GM12878 (cell line): ENCODE data around the gene CCNT2. TPM values are rescaled to one million over a fixed set of nuclear protein-coding genes. Genes with fewer than 3 reads are reported as not detected.

Source experiments
- ATAC-seq: fragments of 200-7000 bp; cut with Tn5 transposase; 3 replicates; pipeline ENCODE4 v1.9.1; 2020; ENCODE audit warnings: mild to moderate bottlenecking, moderate library complexity
- BruUV-seq: library from RNA; stranded (reverse); fragments of 400-500 nt; replicated peaks from 2 replicates; lab custom pipeline; 2021; lab: Mats Ljungman, UMichigan
- CTCF ChIA-PET: fragments of 300-600 bp; sonication (Branson Sonifier 250); formaldehyde crosslinking; extraction: SDS; loops from one replicate; lab custom pipeline; 2021; ENCODE audit warnings: inconsistent platforms; lab: Yijun Ruan, JAX
- POLR2A ChIA-PET: fragments of 350-600 bp; formaldehyde crosslinking; extraction: SDS; loops from one replicate; lab custom pipeline; 2021; ENCODE audit warnings: inconsistent platforms; lab: Charles Lee
- RAD21 ChIA-PET: fragments of 300-600 bp; sonication (Branson Sonifier 250); formaldehyde crosslinking; loops from one replicate; lab custom pipeline; 2023; ENCODE audit warnings: antibody characterized with exemption; ENCODE audit not compliant: unreplicated experiment; lab: Charles Lee
- SMC1A ChIA-PET: fragments of 300-600 bp; sonication (Branson Sonifier 250); formaldehyde crosslinking; loops from one replicate; lab custom pipeline; 2023; ENCODE audit not compliant: unreplicated experiment, uncharacterized antibody; lab: Charles Lee
- DNase-seq: peaks from one replicate; pipeline ENCODE4 v3.0.0-alpha.2; 2011; ENCODE audit warnings: low read depth, low spot score
- FAIRE-seq: peaks from 3 replicates; lab custom pipeline; 2011; peaks lifted over from hg19 to GRCh38; lab: Jason Lieb, UNC
- H2AFZ ChIP-seq: 2 replicates; pipeline ENCODE4 v1.6.0; 2011; ENCODE audit warnings: low read depth, low read length, control low read depth; ENCODE audit not compliant: control insufficient read depth
- H3K27ac ChIP-seq: 2 replicates; pipeline ENCODE4 v1.5.1; 2011; ENCODE audit warnings: control low read depth; ENCODE audit not compliant: control insufficient read depth, insufficient read depth
- H3K27me3 ChIP-seq, 2 experiments: replicated peaks in 1 of 2; 2 replicates each; pipeline versions ENCODE4 v1.6.0 to v1.6.1; 2011; ENCODE audit warnings: low read length in 1 of 2; ENCODE audit not compliant: control insufficient read depth in 2 of 2, insufficient read depth in 2 of 2
- H3K36me3 ChIP-seq, 2 experiments: 2 replicates each; pipeline ENCODE4 v1.5.1; 2011; ENCODE audit warnings: low read length in 1 of 2; ENCODE audit not compliant: control insufficient read depth in 2 of 2, insufficient read depth in 2 of 2
- H3K4me1 ChIP-seq: 2 replicates; pipeline ENCODE4 v1.6.1; 2011; ENCODE audit warnings: mild to moderate bottlenecking, low read length, moderate library complexity, mixed read lengths; ENCODE audit not compliant: control insufficient read depth, insufficient read depth
- H3K4me2 ChIP-seq: 2 replicates; pipeline ENCODE4 v1.6.0; 2011; ENCODE audit warnings: control low read depth; ENCODE audit not compliant: control insufficient read depth, insufficient read depth
- H3K4me3 ChIP-seq: fragments of 200-600 bp; sonication (generic); 2 replicates; pipeline ENCODE4 v1.5.1; 2016
- H3K79me2 ChIP-seq: 2 replicates; pipeline ENCODE4 v1.6.0; 2011; ENCODE audit warnings: low read length; ENCODE audit not compliant: control insufficient read depth, insufficient read depth
- H3K9ac ChIP-seq: 2 replicates; pipeline ENCODE4 v1.8.0; 2011; ENCODE audit warnings: low read length, control low read depth, mixed read lengths; ENCODE audit not compliant: control insufficient read depth, insufficient read depth
- H3K9me3 ChIP-seq: replicated peaks from 3 replicates; pipeline ENCODE4 v1.5.1; 2011; ENCODE audit warnings: mild to moderate bottlenecking, low read length; ENCODE audit not compliant: control insufficient read depth, insufficient read depth
- H4K20me1 ChIP-seq: 2 replicates; pipeline ENCODE4 v1.6.0; 2011; ENCODE audit not compliant: control insufficient read depth, insufficient read depth
- CEBPB ChIP-seq, 2 experiments: fragments of 150-350 bp in 1 of 2; IDR thresholded peaks; 2 replicates each; pipeline ENCODE4 v1.6.1; 2012 to 2014; ENCODE audit warnings: low read depth in 2 of 2, low read length in 2 of 2, borderline replicate concordance in 1 of 2, inconsistent platforms in 1 of 2
- CHD2 ChIP-seq: IDR thresholded peaks from 2 replicates; pipeline ENCODE4 v1.6.1; 2011; ENCODE audit warnings: low read depth, low read length, improper control_type of control experiment, borderline replicate concordance
- CTCF ChIP-seq, 3 experiments: IDR thresholded peaks in 2 of 3; conservative IDR thresholded peaks in 1 of 3; 2 replicates each; pipeline ENCODE4 v1.5.1; 2011; ENCODE audit warnings: low read depth in 3 of 3, low read length in 3 of 3, mild to moderate bottlenecking in 3 of 3, control low read depth in 2 of 3, moderate library complexity in 2 of 3, inconsistent platforms in 1 of 3, mixed read lengths in 1 of 3; ENCODE audit not compliant: control insufficient read depth in 2 of 3, insufficient read depth in 1 of 3; ENCODE audit errors: extremely low read depth in 1 of 3
- FOXK2 ChIP-seq: fragments of 450-650 bp; IDR thresholded peaks from 2 replicates; pipeline ENCODE4 v1.6.1; 2017; ENCODE audit warnings: mild to moderate bottlenecking, moderate library complexity
- HDGF ChIP-seq: fragments of 450-650 bp; IDR thresholded peaks from 2 replicates; pipeline ENCODE4 v1.6.1; 2016; ENCODE audit warnings: antibody characterized with exemption
- JUND ChIP-seq: IDR thresholded peaks from 2 replicates; pipeline ENCODE4 v1.6.1; 2012; ENCODE audit warnings: low read depth, mild to moderate bottlenecking, low read length, improper control_type of control experiment, moderate library complexity
- PML ChIP-seq: IDR thresholded peaks from 2 replicates; pipeline ENCODE4 v1.6.1; 2012; ENCODE audit warnings: low read length, inconsistent platforms
- RAD21 ChIP-seq: IDR thresholded peaks from 2 replicates; pipeline ENCODE4 v1.6.1; 2011; ENCODE audit warnings: mild to moderate bottlenecking, low read depth, low read length, moderate library complexity; ENCODE audit not compliant: insufficient read depth
- RELA ChIP-seq: fragments of 450-650 bp; IDR thresholded peaks from 2 replicates; pipeline ENCODE4 v1.8.0; 2014; ENCODE audit warnings: borderline replicate concordance; ENCODE audit not compliant: partially characterized antibody
- SIN3A ChIP-seq: IDR thresholded peaks from 2 replicates; pipeline ENCODE4 v1.6.1; 2012; ENCODE audit warnings: low read depth, low read length, improper control_type of control experiment
- SMC3 ChIP-seq: IDR thresholded peaks from 2 replicates; pipeline ENCODE4 v1.6.1; 2011; ENCODE audit warnings: low read length, improper control_type of control experiment, borderline replicate concordance
- ZNF622 ChIP-seq: fragments of 450-650 bp; IDR thresholded peaks from 2 replicates; pipeline ENCODE4 v1.6.1; 2017; ENCODE audit warnings: mild to moderate bottlenecking, inconsistent platforms
- in situ Hi-C: fragments of 300-500 bp; cut with MboI; formaldehyde crosslinking; loops from 9 replicates; pipeline ENCODE4 v1.14.3; 2018; ENCODE audit warnings: mixed read lengths
- intact Hi-C: fragments of 100-400 bp; cut with micrococcal nuclease; formaldehyde crosslinking; loops from one replicate; pipeline ENCODE4 v1.14.2; 2022; ENCODE audit not compliant: unreplicated experiment
- polyA plus RNA-seq, 11 experiments: library from polyadenylated mRNA; depleted of rRNA in 4 of 11; unstranded in 6 of 11; stranded (reverse) in 5 of 11; fragments of >200 nt; fragmentation: Nextera tagmentation in 4 of 11; fragmentation: Illumina TruSeq in 1 of 11; extraction: Ambion mirVana in 4 of 11; extraction: Trizol in 1 of 11; gene quantifications; 1 replicate in 1 of 11; 2 replicates in 10 of 11; pipeline versions ENCODE4 v1.2.1 to v1.2.3, GENCODE V29; 2011 to 2016; ENCODE audit warnings: inconsistent platforms in 2 of 11, missing spikeins in 2 of 11, low read depth in 1 of 11
- total RNA-seq, 4 experiments: library from RNA; depleted of rRNA in 3 of 4; stranded (reverse); fragments of >200 nt in 3 of 4; fragmentation: Illumina TruSeq in 1 of 4; extraction: Trizol in 1 of 4; gene quantifications; 2 replicates each; pipeline versions ENCODE4 v1.2.1 to v1.2.3, GENCODE V29; 2013 to 2021
- TF ChIP-seq, protein P1 (sequence below): fragments of 150-350 bp; IDR thresholded peaks from 2 replicates; pipeline ENCODE4 v1.6.1; 2014; ENCODE audit warnings: mild to moderate bottlenecking, low read depth, low read length
- TF ChIP-seq, protein P2 (sequence below): IDR thresholded peaks from 2 replicates; pipeline ENCODE4 v1.6.1; 2012; ENCODE audit warnings: low read depth, low read length, improper control_type of control experiment
- TF ChIP-seq, protein P3 (sequence below): IDR thresholded peaks from 2 replicates; pipeline ENCODE4 v1.6.1; 2011; ENCODE audit warnings: borderline replicate concordance, low read depth, mild to moderate bottlenecking, moderate library complexity, low read length; ENCODE audit not compliant: insufficient read depth, poor library complexity, severe bottlenecking

Gene CCNT2
- total and polyA plus RNA-seq, 10 of the 15 experiments (the other 5 are each of a cell fraction or from before 2014, with no cell fraction given), result 6.0 to 25.6 (median 20.0) TPM

DNA sequence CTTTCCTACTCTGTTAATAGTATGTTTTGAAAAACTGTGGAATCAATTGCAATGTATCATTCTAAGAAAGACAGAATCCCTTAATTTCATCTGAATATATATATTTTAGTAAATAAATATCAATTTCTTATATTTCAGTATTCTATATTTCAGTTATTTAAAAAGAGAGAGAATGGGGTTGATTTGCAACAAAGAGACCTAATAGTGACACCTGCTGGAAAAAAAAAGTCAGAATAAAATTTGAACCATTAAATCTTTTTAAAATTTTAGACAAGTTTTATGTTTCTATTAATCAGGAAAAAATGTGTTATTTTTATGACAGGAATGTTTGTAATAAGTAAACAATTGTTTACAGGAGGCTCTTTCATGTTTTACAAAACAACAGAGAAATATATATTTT, 20.7 kb upstream of the CCNT2 start:
- ChIA-PET RAD21 (interaction anchor here (1.0 to 1.7 kb wide), 3 partner anchors 433 to 447 kb away, joined by 3 to 6 read pairs (median 4); no protein-coding TSS in a partner anchor), SMC1A (interaction anchor here (1.4 to 1.9 kb wide), 2 partner anchors 438 to 447 kb away, joined by 4 to 6 read pairs; no protein-coding TSS in a partner anchor), POLR2A (no interaction called here), CTCF (interaction anchor here (0.8 to 1.4 kb wide), 7 partner anchors 9 to 1011 kb away, joined by 3 to 10 read pairs (median 4); no protein-coding TSS in a partner anchor)
- TF ChIP-seq PML (no peak), CEBPB (IDR thresholded peaks at IDR 0.05; ENCODE audit: borderline replicate concordance in 1 of 2, low read depth in 2 of 2, low read length in 2 of 2) (no peak), HDGF (no peak), FOXK2 (no peak), CTCF (IDR thresholded peaks at IDR 0.05 in 2 of 3, conservative IDR thresholded peaks at IDR 0.05 in 1 of 3; ENCODE audit: control insufficient read depth in 2 of 3, extremely low read depth in 1 of 3, insufficient read depth in 1 of 3, low read depth in 3 of 3, low read length in 3 of 3) (peak in 1 of 3 experiments; percentile 18; a peak in 2 of 6 replicates), ZNF622 (no peak), JUND (no peak), RAD21 (peak; percentile 66), CHD2 (no peak), RELA (no peak), SIN3A (no peak), SMC3 (peak; percentile 59; the same call in 1 of the 2 replicates)
- TF ChIP-seq, protein P1, sequence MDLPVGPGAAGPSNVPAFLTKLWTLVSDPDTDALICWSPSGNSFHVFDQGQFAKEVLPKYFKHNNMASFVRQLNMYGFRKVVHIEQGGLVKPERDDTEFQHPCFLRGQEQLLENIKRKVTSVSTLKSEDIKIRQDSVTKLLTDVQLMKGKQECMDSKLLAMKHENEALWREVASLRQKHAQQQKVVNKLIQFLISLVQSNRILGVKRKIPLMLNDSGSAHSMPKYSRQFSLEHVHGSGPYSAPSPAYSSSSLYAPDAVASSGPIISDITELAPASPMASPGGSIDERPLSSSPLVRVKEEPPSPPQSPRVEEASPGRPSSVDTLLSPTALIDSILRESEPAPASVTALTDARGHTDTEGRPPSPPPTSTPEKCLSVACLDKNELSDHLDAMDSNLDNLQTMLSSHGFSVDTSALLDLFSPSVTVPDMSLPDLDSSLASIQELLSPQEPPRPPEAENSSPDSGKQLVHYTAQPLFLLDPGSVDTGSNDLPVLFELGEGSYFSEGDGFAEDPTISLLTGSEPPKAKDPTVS, result no peak
- TF ChIP-seq, protein P2, sequence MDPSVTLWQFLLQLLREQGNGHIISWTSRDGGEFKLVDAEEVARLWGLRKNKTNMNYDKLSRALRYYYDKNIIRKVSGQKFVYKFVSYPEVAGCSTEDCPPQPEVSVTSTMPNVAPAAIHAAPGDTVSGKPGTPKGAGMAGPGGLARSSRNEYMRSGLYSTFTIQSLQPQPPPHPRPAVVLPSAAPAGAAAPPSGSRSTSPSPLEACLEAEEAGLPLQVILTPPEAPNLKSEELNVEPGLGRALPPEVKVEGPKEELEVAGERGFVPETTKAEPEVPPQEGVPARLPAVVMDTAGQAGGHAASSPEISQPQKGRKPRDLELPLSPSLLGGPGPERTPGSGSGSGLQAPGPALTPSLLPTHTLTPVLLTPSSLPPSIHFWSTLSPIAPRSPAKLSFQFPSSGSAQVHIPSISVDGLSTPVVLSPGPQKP, result no peak
- TF ChIP-seq, protein P3, sequence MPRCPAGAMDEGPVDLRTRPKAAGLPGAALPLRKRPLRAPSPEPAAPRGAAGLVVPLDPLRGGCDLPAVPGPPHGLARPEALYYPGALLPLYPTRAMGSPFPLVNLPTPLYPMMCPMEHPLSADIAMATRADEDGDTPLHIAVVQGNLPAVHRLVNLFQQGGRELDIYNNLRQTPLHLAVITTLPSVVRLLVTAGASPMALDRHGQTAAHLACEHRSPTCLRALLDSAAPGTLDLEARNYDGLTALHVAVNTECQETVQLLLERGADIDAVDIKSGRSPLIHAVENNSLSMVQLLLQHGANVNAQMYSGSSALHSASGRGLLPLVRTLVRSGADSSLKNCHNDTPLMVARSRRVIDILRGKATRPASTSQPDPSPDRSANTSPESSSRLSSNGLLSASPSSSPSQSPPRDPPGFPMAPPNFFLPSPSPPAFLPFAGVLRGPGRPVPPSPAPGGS, result no peak
- Histone ChIP-seq H3K4me2 (no peak overlapping the region), H4K20me1 (no peaks in the 10 kb centered on the region), H3K4me1 (no peaks in the 10 kb centered on the region), H3K9me3 (no peaks in the 10 kb centered on the region), H3K36me3 (no peaks in the 10 kb centered on the region), H3K27ac (no peak overlapping the region), H2AFZ (no peak overlapping the region), H3K4me3 (no peak overlapping the region), H3K27me3 (no peaks in the 10 kb centered on the region), H3K79me2 (no peaks in the 10 kb centered on the region), H3K9ac (no peak overlapping the region)
- no peak for DNase-seq
- BruUV-seq, result no TSS peak
- no peak for ATAC-seq
- intact Hi-C loops, result loop anchor here (1.0 to 5.0 kb wide), 2 partner anchors 438 to 1016 kb away; no protein-coding TSS in a partner anchor
- no peak for FAIRE-seq
- in situ Hi-C loops, result loop anchor here (5.0 kb wide), 1 partner anchor 436 kb away; no protein-coding TSS in a partner anchor
